Heart left ventricle (tissue), 13 donors: Measurements from ENCODE around the gene ZNF334.

ENCODE experiments used
- POLR2A ChIP-seq, 2 donors: fragments of 450-650 bp; IDR thresholded peaks; one replicate each; pipeline ENCODE4 v1.6.1; 2017; ENCODE audit warnings: antibody characterized with exemption in 2 of 2, mild to moderate bottlenecking in 2 of 2, moderate library complexity in 2 of 2
- TF ChIP-seq, protein P1 (sequence below), 12 donors: fragments of 200-600 bp; sonication (generic) in 4 of 12; IDR thresholded peaks; one replicate each; pipeline versions ENCODE4 v1.5.0 to v1.8.0; 2018 to 2022; ENCODE audit warnings: antibody characterized with exemption in 12 of 12, mild to moderate bottlenecking in 5 of 12
- donor health status: ischemic (EF 13 %, LVEDD 7.1; RV severe dilation, severe dysfunction).
- donor health status: DM: no; HTN: yes; CAD: no.
- donor health status: DM: no; HTN: no; CAD: no.
- donor health status: ischemic (EF 25% LVEDD 6.9; RV normal size, moderate dysfunction).
- donor health status: ischemic (EF 25% LVEDD 5.7; RV mildly dilated, moderate dysfunction).
- donor health status: ischemic (EF 35%, LVEDD 5.7; RV mildly dilated, moderate dysfunction).
- donor health status: nonischemic (EF 11% LVEDD 7.7; RV severe dilation, severe dysfunction).
- donor health status: DM: yes; HTN: yes; CAD: no.
- donor health status: PGD.
- donor health status: ischemic (EF 29% LVEDD 5.4; RV normal size, mild dysfunction).
- donor health status: nonischemic (EF 23%, LVEDD 6.1; RV moderate dilation, normal function).

DNA sequence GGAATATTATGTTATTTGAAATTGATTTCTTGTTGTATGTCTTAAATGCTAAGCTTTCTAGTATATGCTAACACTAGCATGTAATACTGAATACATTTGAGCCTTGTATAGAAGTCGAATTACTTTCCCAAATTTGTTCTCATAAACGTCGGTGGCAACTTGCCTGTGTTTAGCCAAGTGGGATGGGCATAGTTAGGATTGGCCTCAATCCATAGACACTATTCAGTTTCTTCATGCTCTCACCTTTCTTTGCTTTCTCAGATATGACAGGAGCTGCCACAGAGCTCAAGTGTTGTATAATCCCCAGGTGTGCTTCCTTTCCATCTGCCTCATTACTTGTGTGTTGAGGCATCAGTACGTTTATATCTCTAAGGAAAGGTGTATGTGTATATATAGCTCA lies 19.3 kb downstream of the ZNF334 start:
- TF ChIP-seq, protein P1, sequence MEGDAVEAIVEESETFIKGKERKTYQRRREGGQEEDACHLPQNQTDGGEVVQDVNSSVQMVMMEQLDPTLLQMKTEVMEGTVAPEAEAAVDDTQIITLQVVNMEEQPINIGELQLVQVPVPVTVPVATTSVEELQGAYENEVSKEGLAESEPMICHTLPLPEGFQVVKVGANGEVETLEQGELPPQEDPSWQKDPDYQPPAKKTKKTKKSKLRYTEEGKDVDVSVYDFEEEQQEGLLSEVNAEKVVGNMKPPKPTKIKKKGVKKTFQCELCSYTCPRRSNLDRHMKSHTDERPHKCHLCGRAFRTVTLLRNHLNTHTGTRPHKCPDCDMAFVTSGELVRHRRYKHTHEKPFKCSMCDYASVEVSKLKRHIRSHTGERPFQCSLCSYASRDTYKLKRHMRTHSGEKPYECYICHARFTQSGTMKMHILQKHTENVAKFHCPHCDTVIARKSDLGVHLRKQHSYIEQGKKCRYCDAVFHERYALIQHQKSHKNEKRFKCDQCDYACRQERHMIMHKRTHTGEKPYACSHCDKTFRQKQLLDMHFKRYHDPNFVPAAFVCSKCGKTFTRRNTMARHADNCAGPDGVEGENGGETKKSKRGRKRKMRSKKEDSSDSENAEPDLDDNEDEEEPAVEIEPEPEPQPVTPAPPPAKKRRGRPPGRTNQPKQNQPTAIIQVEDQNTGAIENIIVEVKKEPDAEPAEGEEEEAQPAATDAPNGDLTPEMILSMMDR (IDR thresholded peaks at IDR 0.05), result no peak
- no peak for TF ChIP-seq POLR2A (IDR thresholded peaks at IDR 0.05)
